Esophagus (tissue), 2 donors: ENCODE results near the gene SH3BP1. TPM values are rescaled to one million over a fixed set of nuclear protein-coding genes. Genes with fewer than 3 reads are reported as not detected.

Source experiments
- H3K27ac ChIP-seq, 2 donors: one replicate each; pipeline ENCODE4 v1.5.1; 2013; ENCODE audit warnings: low read depth in 2 of 2, mild to moderate bottlenecking in 2 of 2, inconsistent platforms in 1 of 2, low read length in 1 of 2, moderate library complexity in 1 of 2
- H3K27me3 ChIP-seq, 2 donors: one replicate each; pipeline ENCODE4 v1.6.1; 2013; ENCODE audit warnings: low read length in 2 of 2, control low read depth in 1 of 2, mild to moderate bottlenecking in 1 of 2; ENCODE audit not compliant: insufficient read depth in 2 of 2, control insufficient read depth in 1 of 2
- H3K36me3 ChIP-seq, 2 donors: one replicate each; pipeline ENCODE4 v1.6.1; 2013; ENCODE audit warnings: low read length in 1 of 2; ENCODE audit not compliant: control insufficient read depth in 2 of 2, insufficient read depth in 2 of 2
- H3K4me1 ChIP-seq, 2 donors: one replicate each; pipeline ENCODE4 v1.6.1; 2013; ENCODE audit warnings: low read length in 1 of 2; ENCODE audit not compliant: control insufficient read depth in 2 of 2, insufficient read depth in 2 of 2
- H3K4me3 ChIP-seq, 2 donors: one replicate each; pipeline ENCODE4 v1.5.1; 2013; ENCODE audit warnings: low read length in 2 of 2, mild to moderate bottlenecking in 2 of 2, low read depth in 1 of 2, moderate library complexity in 1 of 2
- H3K9me3 ChIP-seq, 2 donors: one replicate each; pipeline ENCODE4 v1.6.1; 2013; ENCODE audit warnings: mild to moderate bottlenecking in 2 of 2, low read depth in 1 of 2, low read length in 1 of 2, moderate library complexity in 1 of 2; ENCODE audit not compliant: control insufficient read depth in 2 of 2, insufficient read depth in 1 of 2
- WGBS, 2 donors: extraction: QIAGEN DNeasy Blood & Tissue Kit; methylation state at CpG; one replicate each; pipeline ENCODE4 v1.1.7; 2013; 5-methylcytosine and 5-hydroxymethylcytosine counted together
- polyA plus RNA-seq, 2 donors: library from polyadenylated mRNA; stranded (reverse); fragments of 200-250 nt; gene quantifications; one replicate each; pipeline ENCODE4 v1.2.3, GENCODE V29; 2013
- donor health status: healthy with polysubstance abuse.
- donor health status: Bipolar disorder and iron deficiency.

The SH3BP1 gene
- polyA plus RNA-seq, 2 donors, result 39.8 to 42.0 TPM

GRCh38 chr22:37631448-37632173, 7.9 kb upstream of the SH3BP1 start:
- no peaks in the 10 kb centered on the region for H3K9me3 ChIP-seq
- WGBS, 2 donors, result 86 to 87% methylated on average over 19 of the region's 19 CpGs
- H3K4me3 ChIP-seq, result no peak overlapping the region
- no peaks in the 10 kb centered on the region for H3K27me3 ChIP-seq
- H3K4me1 ChIP-seq, result peaks cover 0 to 18% of the 10 kb centered on the region in 2 donors
- H3K27ac ChIP-seq, result no peak overlapping the region
- peaks cover 6 to 21% of the 10 kb centered on the region in 2 donors for H3K36me3 ChIP-seq

DNA sequence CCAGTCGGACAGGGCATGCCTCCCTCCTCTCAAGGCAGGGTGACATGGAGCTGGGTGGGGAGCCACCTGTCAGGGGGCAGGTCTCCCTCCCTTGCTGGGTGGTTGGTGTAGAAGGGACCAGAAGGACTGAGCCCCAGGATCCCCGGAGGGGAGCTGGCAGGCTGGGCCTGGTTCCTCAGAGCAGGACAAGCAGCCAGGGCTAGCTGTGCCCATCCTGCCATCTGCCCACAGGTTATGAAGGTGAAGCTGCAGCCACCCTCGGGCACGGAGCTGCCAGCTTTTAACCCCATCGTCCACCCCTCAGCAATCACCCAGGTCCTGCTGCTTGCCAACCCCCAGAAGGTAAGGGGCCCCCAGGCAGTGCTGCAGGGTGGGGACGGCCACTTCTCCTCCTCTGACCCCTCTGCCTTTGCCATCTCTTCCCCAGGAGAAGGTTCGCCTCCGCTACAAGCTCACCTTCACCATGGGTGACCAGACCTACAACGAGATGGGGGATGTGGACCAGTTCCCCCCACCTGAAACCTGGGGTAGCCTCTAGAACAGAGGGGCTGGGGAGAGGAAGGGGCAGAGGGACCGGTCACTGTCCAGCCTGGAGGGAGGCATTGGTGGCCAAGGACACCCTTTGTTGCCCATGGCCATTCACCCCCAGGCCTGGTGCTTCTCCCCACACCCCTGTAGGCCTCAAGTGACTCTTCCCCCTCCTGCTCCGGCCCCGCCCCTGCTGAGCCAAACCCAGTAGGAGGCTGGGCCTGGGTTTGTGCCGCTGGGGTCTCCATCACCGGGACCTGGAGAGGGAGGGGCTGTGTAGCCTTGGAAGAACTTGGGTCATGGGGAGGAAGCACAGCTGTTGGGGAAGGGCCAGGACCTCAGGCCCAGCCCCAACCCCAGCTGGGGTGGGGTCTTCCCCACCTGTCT, 7.0 kb upstream of the SH3BP1 start:
- Histone ChIP-seq H3K27ac (peak overlapping the region; percentile 14 to 59), H3K9me3 (no peaks in the 10 kb centered on the region), H3K4me3 (no peak overlapping the region), H3K27me3 (no peaks in the 10 kb centered on the region), H3K4me1 (peaks cover 0 to 18% of the 10 kb centered on the region in 2 donors), H3K36me3 (peaks cover 6 to 21% of the 10 kb centered on the region in 2 donors)
- WGBS, 2 donors, result 71 to 80% methylated on average over 12 to 14 of the region's 14 CpGs

- H3K27me3 ChIP-seq, result no peaks in the 10 kb centered on the region
- peaks cover 0 to 20% of the 10 kb centered on the region in 2 donors for H3K4me1 ChIP-seq
- H3K36me3 ChIP-seq, result peaks cover 6 to 21% of the 10 kb centered on the region in 2 donors
- H3K4me3 ChIP-seq, result no peak overlapping the region
- H3K9me3 ChIP-seq, result no peaks in the 10 kb centered on the region
- H3K27ac ChIP-seq, result peak overlapping the region; percentile 75 to 85
- WGBS, 2 donors, result 45 to 52% methylated on average over 11 of the region's 11 CpGs
Observed at GRCh38 chr22:37633089-37633624, 6.3 kb upstream of the SH3BP1 start.

GRCh38 chr22:37633625-37634416, 5.6 kb upstream of the SH3BP1 start:
- 12 to 18% methylated on average over 24 of the region's 24 CpGs for WGBS, 2 donors
- Histone ChIP-seq H3K27me3 (no peaks in the 10 kb centered on the region), H3K36me3 (peaks cover 6 to 19% of the 10 kb centered on the region in 2 donors), H3K4me1 (peaks cover 0 to 25% of the 10 kb centered on the region in 2 donors), H3K9me3 (no peaks in the 10 kb centered on the region), H3K4me3 (no peak overlapping the region), H3K27ac (peak overlapping the region; percentile 75 to 85)

DNA sequence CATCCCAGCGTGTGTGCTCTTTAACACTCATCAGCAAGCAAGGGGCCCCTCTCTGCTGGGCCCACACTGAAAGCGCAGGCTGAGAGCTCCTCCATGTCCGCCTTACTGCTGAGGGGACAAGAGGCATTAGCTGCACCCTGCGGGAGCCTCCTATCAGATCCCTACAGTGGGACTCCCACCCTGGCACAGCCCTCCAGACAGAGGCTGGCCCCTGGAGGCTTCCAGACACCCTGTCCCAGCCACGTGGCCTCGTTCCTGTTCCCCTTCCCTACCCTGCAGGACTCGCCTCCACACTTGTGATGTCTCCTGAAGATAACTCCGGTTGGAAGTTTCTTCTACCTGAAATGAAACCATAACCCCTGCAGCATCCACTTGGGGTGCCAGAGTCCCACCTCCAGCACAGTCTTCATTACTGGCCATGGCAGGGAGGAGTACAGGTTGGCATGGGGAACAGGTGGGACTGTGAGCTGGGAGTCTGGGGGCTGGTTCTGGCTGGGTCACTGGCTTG, 5.0 kb upstream of the SH3BP1 start:
- Histone ChIP-seq H3K4me3 (no peak overlapping the region), H3K4me1 (peaks cover 0 to 29% of the 10 kb centered on the region in 2 donors), H3K27me3 (no peaks in the 10 kb centered on the region), H3K36me3 (peaks cover 6 to 17% of the 10 kb centered on the region in 2 donors), H3K9me3 (no peaks in the 10 kb centered on the region), H3K27ac (peak overlapping the region; percentile 75 to 85)
- 47 to 50% methylated on average over 8 of the region's 8 CpGs for WGBS, 2 donors

DNA sequence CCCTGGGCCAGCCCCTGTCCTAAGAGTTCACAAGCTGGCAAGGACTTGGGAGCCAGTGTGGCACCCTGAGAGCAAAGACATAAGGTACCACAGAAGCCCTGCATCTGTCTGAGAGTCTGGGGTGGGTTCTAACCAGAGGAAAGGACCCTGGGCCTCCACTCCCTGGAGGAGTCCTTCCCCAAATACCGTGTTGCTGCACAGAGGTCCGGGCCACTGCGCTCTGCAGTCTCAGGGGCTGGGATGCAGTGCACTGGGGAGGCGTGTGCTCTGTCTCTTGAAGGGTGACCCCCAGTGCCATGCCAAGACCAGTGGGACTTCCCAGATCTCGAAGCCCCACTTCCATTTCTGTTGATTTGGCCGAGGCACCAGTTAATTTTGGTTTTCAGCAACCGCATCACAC, 4.3 kb upstream of the SH3BP1 start:
- H3K36me3 ChIP-seq, result peaks cover 6 to 11% of the 10 kb centered on the region in 2 donors
- H3K9me3 ChIP-seq, result no peaks in the 10 kb centered on the region
- no peak overlapping the region for H3K4me3 ChIP-seq
- WGBS, 2 donors, result 80 to 88% methylated on average over 7 of the region's 7 CpGs
- no peaks in the 10 kb centered on the region for H3K27me3 ChIP-seq
- peak overlapping the region; percentile 75 to 85 for H3K27ac ChIP-seq
- peaks cover 0 to 29% of the 10 kb centered on the region in 2 donors for H3K4me1 ChIP-seq

DNA sequence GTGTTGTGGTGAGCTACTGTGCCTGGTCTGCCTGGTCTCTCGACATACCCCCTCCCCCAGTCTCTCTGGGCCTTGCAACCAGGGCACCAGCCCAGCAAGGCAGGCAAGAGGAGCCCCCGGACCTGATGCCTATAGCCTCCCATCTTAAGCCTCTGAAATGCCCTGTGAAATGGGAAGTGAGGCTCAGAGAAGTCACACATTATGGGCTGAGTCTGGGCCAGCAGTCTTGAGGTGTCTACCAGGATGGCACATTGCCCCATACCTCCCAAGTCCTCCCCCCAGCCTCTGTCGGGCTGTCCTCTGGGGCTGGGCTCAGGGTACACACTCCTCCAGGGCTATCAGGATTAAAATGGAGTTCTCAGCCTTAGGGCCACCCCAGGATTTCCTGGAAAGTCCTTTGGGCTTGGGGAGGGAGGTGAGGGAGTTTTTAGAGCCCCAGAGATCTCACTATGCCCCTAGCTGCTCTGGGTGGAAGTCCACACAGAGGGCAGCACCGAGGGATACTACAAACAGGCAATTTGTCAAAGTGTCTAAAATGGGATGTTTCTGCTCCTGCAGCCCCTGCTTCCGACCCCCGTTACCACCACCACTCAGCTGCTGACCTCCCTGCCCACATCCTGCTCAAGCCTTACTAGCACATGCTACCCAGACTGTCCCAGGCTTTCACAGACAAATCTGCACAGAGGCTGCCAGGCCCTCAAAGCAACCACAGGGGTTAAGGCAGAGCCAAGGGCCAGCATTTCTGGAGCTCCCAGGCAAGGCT, 3.1 kb upstream of the SH3BP1 start:
- Histone ChIP-seq H3K27ac (peak overlapping the region in 1 of 2 donors; percentile 53), H3K9me3 (no peaks in the 10 kb centered on the region), H3K27me3 (no peaks in the 10 kb centered on the region), H3K4me1 (peaks cover 0 to 31% of the 10 kb centered on the region in 2 donors), H3K4me3 (no peak overlapping the region), H3K36me3 (peaks cover 0 to 7% of the 10 kb centered on the region in 2 donors)
- 53 to 60% methylated on average over 6 of the region's 6 CpGs for WGBS, 2 donors

- H3K9me3 ChIP-seq, result no peaks in the 10 kb centered on the region
- H3K27me3 ChIP-seq, result no peaks in the 10 kb centered on the region
- H3K4me3 ChIP-seq, result no peak overlapping the region
- H3K27ac ChIP-seq, result no peak overlapping the region
- peaks cover 0 to 35% of the 10 kb centered on the region in 2 donors for H3K4me1 ChIP-seq
- H3K36me3 ChIP-seq, result peaks cover 0 to 3% of the 10 kb centered on the region in 2 donors
- WGBS, 2 donors, result 60 to 66% methylated on average over 3 of the region's 3 CpGs
Observed at GRCh38 chr22:37636949-37637273, 2.6 kb upstream of the SH3BP1 start.
